Lung (tissue), 12 donors: Measurements from ENCODE around the gene GPT2. TPM values are rescaled to one million over a fixed set of nuclear protein-coding genes. Genes with fewer than 3 reads are reported as not detected.

Experiments
- ATAC-seq: fragments of 200-7000 bp; cut with Tn5 transposase; one replicate; pipeline ENCODE4 v1.9.1; 2020; ENCODE audit warnings: moderate number of reproducible peaks; ENCODE audit not compliant: insufficient read depth, low FRiP score
- DNase-seq, 3 donors: peaks; one replicate each; pipeline ENCODE4 v3.0.0-alpha.2; 2013 to 2017
- H3K27ac ChIP-seq, 2 donors: one replicate each; pipeline ENCODE4 v1.5.1; 2013; ENCODE audit warnings: mild to moderate bottlenecking in 2 of 2, moderate library complexity in 2 of 2, control low read depth in 1 of 2, inconsistent platforms in 1 of 2, low read depth in 1 of 2, low read length in 1 of 2
- H3K27me3 ChIP-seq, 3 donors: one replicate each; pipeline ENCODE4 v1.5.1; 2013; ENCODE audit warnings: low read length in 2 of 3; ENCODE audit not compliant: control insufficient read depth in 3 of 3, insufficient read depth in 3 of 3
- H3K36me3 ChIP-seq, 4 donors: one replicate each; pipeline ENCODE4 v1.5.1; 2013; ENCODE audit warnings: low read length in 4 of 4, mild to moderate bottlenecking in 1 of 4, moderate library complexity in 1 of 4; ENCODE audit not compliant: control insufficient read depth in 4 of 4, insufficient read depth in 4 of 4
- H3K4me1 ChIP-seq, 5 donors: one replicate each; pipeline ENCODE4 v1.5.1; 2013; ENCODE audit warnings: low read length in 5 of 5, mild to moderate bottlenecking in 2 of 5, moderate library complexity in 1 of 5; ENCODE audit not compliant: control insufficient read depth in 5 of 5, insufficient read depth in 5 of 5
- H3K4me3 ChIP-seq: one replicate; pipeline ENCODE4 v1.5.1; 2013; ENCODE audit warnings: mild to moderate bottlenecking, control low read depth, moderate library complexity
- H3K9ac ChIP-seq, 2 donors: one replicate each; pipeline ENCODE4 v1.5.1; 2013; ENCODE audit warnings: low read length in 2 of 2, control low read depth in 1 of 2; ENCODE audit not compliant: insufficient read depth in 1 of 2
- H3K9me3 ChIP-seq, 4 donors: one replicate each; pipeline ENCODE4 v1.5.1; 2013; ENCODE audit warnings: low read length in 3 of 4, mild to moderate bottlenecking in 1 of 4, moderate library complexity in 1 of 4; ENCODE audit not compliant: control insufficient read depth in 4 of 4, insufficient read depth in 3 of 4
- CTCF ChIP-seq: IDR thresholded peaks from 2 replicates; pipeline ENCODE4 v1.5.1; 2012; ENCODE audit warnings: mild to moderate bottlenecking; ENCODE audit errors: control extremely low read depth, extremely low read depth
- WGBS, 2 donors: extraction: QIAGEN DNeasy Blood & Tissue Kit; methylation state at CpG; one replicate each; pipeline ENCODE4 v1.1.7; 2013; 5-methylcytosine and 5-hydroxymethylcytosine counted together
- polyA plus RNA-seq, 2 donors: library from polyadenylated mRNA; stranded (reverse); fragments of 200-250 nt; gene quantifications; one replicate each; pipeline ENCODE4 v1.2.1, GENCODE V29; 2013
- total RNA-seq, 2 donors: library from RNA; depleted of rRNA in 1 of 2; stranded (reverse); fragments of >200 nt in 1 of 2; gene quantifications; one replicate each; pipeline ENCODE4 v1.2.1, GENCODE V29; 2014 to 2021
- donor health status: control.
- donor health status: control.
- donor health status: Bipolar disorder and iron deficiency.
- donor health status: healthy.
- donor health status: DM: yes; HTN: yes; CAD: no.

The GPT2 gene
- total and polyA plus RNA-seq, 4 donors = 4.3 to 13.3 (median 6.5) TPM

- no peak for TF ChIP-seq CTCF
- no peaks in the 10 kb centered on the region for H3K27me3 ChIP-seq
- DNase-seq = peak; percentile 58 to 79 (median 63)
- no peak overlapping the region for H3K9ac ChIP-seq
- ATAC-seq = no peak
- no peaks in the 10 kb centered on the region for H3K9me3 ChIP-seq
- no peak overlapping the region for H3K4me3 ChIP-seq
- no peaks in the 10 kb centered on the region for H3K36me3 ChIP-seq
- no peak overlapping the region for H3K27ac ChIP-seq
- 73 to 85% methylated on average over 11 of the region's 11 CpGs for WGBS, 2 donors
- H3K4me1 ChIP-seq = peaks cover 3 to 22% (median 13%) of the 10 kb centered on the region in 5 donors
Measured at GRCh38 chr16:46894036-46894672, 10.0 kb downstream of the GPT2 start.

- H3K36me3 ChIP-seq = peaks cover 0 to under 1% (median 0%) of the 10 kb centered on the region in 4 donors
- no peak overlapping the region for H3K9ac ChIP-seq
- no peak for TF ChIP-seq CTCF
- DNase-seq (no peak), ATAC-seq (no peak)
- no peaks in the 10 kb centered on the region for H3K9me3 ChIP-seq
- no peaks in the 10 kb centered on the region for H3K27me3 ChIP-seq
- no peak overlapping the region for H3K4me3 ChIP-seq
- peaks cover 3 to 22% (median 13%) of the 10 kb centered on the region in 5 donors for H3K4me1 ChIP-seq
- no peak overlapping the region for H3K27ac ChIP-seq
- 74 to 81% methylated on average over 9 of the region's 9 CpGs for WGBS, 2 donors
Measured at GRCh38 chr16:46895399-46896313, 11.5 kb downstream of the GPT2 start.

- Histone ChIP-seq H3K4me1 (peaks cover 3 to 22% (median 13%) of the 10 kb centered on the region in 5 donors), H3K9ac (no peak overlapping the region), H3K36me3 (peaks cover 0 to 4% (median 0%) of the 10 kb centered on the region in 4 donors), H3K4me3 (no peak overlapping the region), H3K9me3 (peaks cover 0 to 3% (median 0%) of the 10 kb centered on the region in 4 donors), H3K27ac (no peak overlapping the region), H3K27me3 (no peaks in the 10 kb centered on the region)
- WGBS, 2 donors = 71 to 74% methylated on average over 7 of the region's 7 CpGs
- ATAC-seq (no peak), DNase-seq (peak; percentile 61 to 75 (median 65))
- no peak for TF ChIP-seq CTCF
Measured at GRCh38 chr16:46896314-46896968, 12.3 kb downstream of the GPT2 start.
